Bronchial epithelial cell (primary cell): ENCODE data around the gene PTPRN2. TPM values are rescaled to one million over a fixed set of nuclear protein-coding genes. Genes with fewer than 3 reads are reported as not detected.

Source experiments
- DNase-seq: peaks from one replicate; pipeline ENCODE4 v3.0.0-alpha.2; 2010; ENCODE audit warnings: low read depth
- FAIRE-seq: peaks from 2 replicates; lab custom pipeline; 2011; peaks lifted over from hg19 to GRCh38; lab: Jason Lieb, UNC
- H3K27me3 ChIP-seq: 2 replicates; pipeline ENCODE4 v1.5.1; 2011; ENCODE audit warnings: low read length; ENCODE audit not compliant: control insufficient read depth, insufficient read depth
- H3K36me3 ChIP-seq: 2 replicates; pipeline ENCODE4 v1.5.1; 2011; ENCODE audit warnings: low read length; ENCODE audit not compliant: control insufficient read depth, insufficient read depth
- H3K4me3 ChIP-seq: 2 replicates; pipeline ENCODE4 v1.5.1; 2011; ENCODE audit warnings: mild to moderate bottlenecking, low read depth, low read length, control low read depth
- CTCF ChIP-seq: IDR thresholded peaks from 2 replicates; pipeline ENCODE4 v1.5.1; 2011; ENCODE audit warnings: mild to moderate bottlenecking, moderate library complexity, low read length, control low read depth, inconsistent platforms; ENCODE audit not compliant: insufficient read depth, severe bottlenecking
- total RNA-seq: library from RNA; depleted of rRNA; stranded (reverse); fragments of >200 nt; gene quantifications from 2 replicates; pipeline ENCODE4 v1.2.1, GENCODE V29; 2014

The PTPRN2 gene
- total RNA-seq, 1 donor from 2014 or later = 1.1 TPM

DNA sequence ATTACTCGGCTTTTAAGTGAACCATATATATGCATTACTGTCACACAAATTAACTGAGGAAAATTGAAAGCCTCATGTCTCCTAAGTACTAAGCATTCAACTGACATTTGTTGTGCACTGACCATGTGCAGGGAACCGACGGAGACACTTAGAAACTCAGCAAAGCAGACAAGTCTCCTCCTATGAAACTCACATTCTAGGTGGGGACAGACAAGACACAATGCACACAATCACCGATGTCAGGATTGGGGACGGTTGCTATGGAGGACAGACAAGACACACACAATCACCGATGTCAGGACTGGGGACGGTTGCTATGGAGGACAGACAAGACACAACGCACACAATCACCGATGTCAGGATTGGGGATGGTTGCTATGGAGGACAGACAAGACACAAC, 134.0 kb downstream of the PTPRN2 start:
- no peaks in the 10 kb centered on the region for H3K27me3 ChIP-seq
- no peak for DNase-seq
- FAIRE-seq = no peak
- no peak overlapping the region for H3K4me3 ChIP-seq
- no peaks in the 10 kb centered on the region for H3K36me3 ChIP-seq
- TF ChIP-seq CTCF = no peak

DNA sequence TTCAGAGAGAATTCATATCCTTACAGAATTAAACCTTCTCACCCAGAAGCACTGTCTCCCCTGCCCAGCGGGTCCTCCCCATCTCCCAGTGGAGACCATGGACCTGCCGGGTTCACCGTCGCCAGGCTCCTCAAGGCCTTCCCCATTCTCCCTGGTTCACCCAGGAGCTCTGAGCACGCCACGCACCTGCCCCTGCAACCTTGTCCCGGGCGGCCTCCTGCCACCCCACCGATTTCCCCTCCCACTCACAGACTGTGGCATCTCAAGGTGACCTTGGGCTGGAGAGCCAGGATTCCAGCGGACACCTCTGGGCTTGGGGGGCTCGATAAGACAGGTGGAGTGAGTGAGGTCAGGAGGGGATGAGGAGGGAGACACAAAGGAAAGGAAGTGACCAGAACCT, 135.3 kb downstream of the PTPRN2 start:
- no peak overlapping the region for H3K4me3 ChIP-seq
- DNase-seq (no peak), FAIRE-seq (no peak)
- no peaks in the 10 kb centered on the region for H3K27me3 ChIP-seq
- no peak for TF ChIP-seq CTCF
- no peaks in the 10 kb centered on the region for H3K36me3 ChIP-seq

- Histone ChIP-seq H3K4me3 (no peak overlapping the region), H3K27me3 (no peaks in the 10 kb centered on the region), H3K36me3 (no peaks in the 10 kb centered on the region)
- no peak for TF ChIP-seq CTCF
- DNase-seq (no peak), FAIRE-seq (no peak)
Observed at GRCh38 chr7:158450476-158451124, 137.0 kb downstream of the PTPRN2 start.

DNA sequence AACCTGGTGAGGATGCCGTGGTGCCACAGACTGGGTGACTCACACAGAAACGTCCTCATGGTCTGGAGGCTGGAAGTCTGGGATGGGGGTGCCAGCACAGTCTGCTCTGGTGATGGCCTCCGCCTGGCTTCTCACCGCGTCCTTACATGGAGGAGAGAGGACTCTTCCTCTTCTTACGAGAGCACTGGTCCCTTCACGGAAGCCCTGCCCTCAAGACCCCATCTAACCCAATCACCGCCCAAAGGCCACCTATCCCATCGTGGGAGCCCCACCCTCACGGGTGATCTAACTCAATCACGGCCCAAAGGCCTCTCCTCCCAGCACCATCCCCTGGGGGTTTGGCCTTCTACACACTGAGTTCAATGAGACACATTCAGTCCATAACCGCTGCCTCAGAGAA, 137.7 kb downstream of the PTPRN2 start:
- no peak overlapping the region for H3K4me3 ChIP-seq
- FAIRE-seq = no peak
- no peak for DNase-seq
- no peak for TF ChIP-seq CTCF
- H3K36me3 ChIP-seq = no peaks in the 10 kb centered on the region
- H3K27me3 ChIP-seq = no peaks in the 10 kb centered on the region

- H3K27me3 ChIP-seq = no peaks in the 10 kb centered on the region
- FAIRE-seq = no peak
- H3K36me3 ChIP-seq = no peaks in the 10 kb centered on the region
- no peak overlapping the region for H3K4me3 ChIP-seq
- no peak for DNase-seq
- TF ChIP-seq CTCF = no peak
Observed at GRCh38 chr7:158449266-158449665, 138.4 kb downstream of the PTPRN2 start.
